OCI-LY7 (cell line): ENCODE results near the gene FOXP1. TPM values are rescaled to one million over a fixed set of nuclear protein-coding genes. Genes with fewer than 3 reads are reported as not detected.

Source experiments
- BruUV-seq: library from RNA; stranded (reverse); fragments of 400-500 nt; replicated peaks from 2 replicates; lab custom pipeline; 2021; lab: Mats Ljungman, UMichigan
- CTCF ChIA-PET: fragments of 300-600 bp; sonication (Branson Sonifier 250); formaldehyde crosslinking; loops from one replicate; lab custom pipeline; 2022; ENCODE audit warnings: antibody characterized with exemption; ENCODE audit not compliant: unreplicated experiment; lab: Charles Lee
- POLR2A ChIA-PET: fragments of 300-600 bp; sonication (Branson Sonifier 250); formaldehyde crosslinking; loops from one replicate; lab custom pipeline; 2022; ENCODE audit warnings: antibody characterized with exemption; lab: Charles Lee
- DNase-seq: peaks from one replicate; pipeline ENCODE4 v3.0.0-alpha.2; 2015; ENCODE audit warnings: low spot score
- H2AFZ ChIP-seq: fragments of 200-600 bp; sonication (generic), shearing (Covaris generic); 2 replicates; pipeline ENCODE4 v1.6.1; 2014; ENCODE audit warnings: mild to moderate bottlenecking, antibody characterized with exemption, low read length, moderate library complexity
- H3K27ac ChIP-seq: fragments of 200-600 bp; sonication (generic); 2 replicates; pipeline ENCODE4 v1.5.1; 2014; ENCODE audit warnings: mixed run types, low read depth, mild to moderate bottlenecking, moderate library complexity, low read length, inconsistent platforms; ENCODE audit not compliant: poor library complexity, severe bottlenecking
- H3K36me3 ChIP-seq: fragments of 200-600 bp; sonication (generic); 2 replicates; pipeline ENCODE4 v1.6.1; 2014; ENCODE audit warnings: mild to moderate bottlenecking, antibody characterized with exemption, low read length, moderate library complexity, mixed read lengths; ENCODE audit not compliant: insufficient read depth
- H3K4me1 ChIP-seq: fragments of 200-600 bp; sonication (generic); 2 replicates; pipeline ENCODE4 v1.5.1; 2014; ENCODE audit warnings: mild to moderate bottlenecking, low read length; ENCODE audit not compliant: insufficient read depth, poor library complexity, severe bottlenecking
- H3K4me2 ChIP-seq: fragments of 200-600 bp; sonication (generic); 2 replicates; pipeline ENCODE4 v1.6.1; 2014; ENCODE audit warnings: mild to moderate bottlenecking, low read length
- H3K4me3 ChIP-seq: fragments of 200-600 bp; sonication (generic); 2 replicates; pipeline ENCODE4 v1.5.1; 2014; ENCODE audit warnings: mild to moderate bottlenecking, low read depth, low read length; ENCODE audit not compliant: poor library complexity, severe bottlenecking
- H3K79me2 ChIP-seq: fragments of 200-600 bp; sonication (generic); 2 replicates; pipeline ENCODE4 v1.6.1; 2016; ENCODE audit warnings: low read depth, mild to moderate bottlenecking, low read length, moderate library complexity, mixed read lengths; ENCODE audit not compliant: insufficient read depth
- H3K9me2 ChIP-seq: fragments of 200-600 bp; sonication (generic); 2 replicates; pipeline ENCODE4 v1.6.1; 2016; ENCODE audit warnings: mild to moderate bottlenecking, low read length, mixed read lengths; ENCODE audit not compliant: insufficient read depth
- H3K9me3 ChIP-seq: fragments of 200-600 bp; sonication (generic); 2 replicates; pipeline ENCODE4 v1.6.1; 2014; ENCODE audit warnings: mild to moderate bottlenecking, mixed run types, low read length, mixed read lengths
- H4K20me1 ChIP-seq: fragments of 200-600 bp; sonication (generic); 2 replicates; pipeline ENCODE4 v1.6.1; 2014; ENCODE audit warnings: mild to moderate bottlenecking, antibody characterized with exemption, low read length, moderate library complexity, mixed read lengths; ENCODE audit not compliant: insufficient read depth
- EZH2phosphoT487 ChIP-seq: fragments of 200-600 bp; sonication (generic); IDR thresholded peaks from 2 replicates; pipeline ENCODE4 v1.6.1; 2018; ENCODE audit warnings: low read depth, borderline replicate concordance, mild to moderate bottlenecking, mixed run types, antibody characterized with exemption, low read length, moderate library complexity, mixed read lengths
- intact Hi-C: fragments of 100-400 bp; cut with micrococcal nuclease; formaldehyde crosslinking; loops from one replicate; pipeline ENCODE4 v1.10.0; 2022; ENCODE audit not compliant: unreplicated experiment
- total RNA-seq, 2 experiments: library from RNA; depleted of rRNA in 1 of 2; stranded (reverse); fragments of >200 nt in 1 of 2; shearing (Covaris generic) in 1 of 2; gene quantifications; 2 replicates each; pipeline ENCODE4 v1.2.3, GENCODE V29; 2014 to 2022
- TF ChIP-seq, protein P1 (sequence below): fragments of 200-600 bp; sonication (generic); conservative IDR thresholded peaks from 2 replicates; pipeline ENCODE4 v1.5.1; 2014; ENCODE audit warnings: mild to moderate bottlenecking, antibody characterized with exemption, low read length, moderate library complexity, mixed read lengths

FOXP1 gene
- total RNA-seq, 2 experiments from 2014 or later, result 87.3 to 151 TPM

DNA sequence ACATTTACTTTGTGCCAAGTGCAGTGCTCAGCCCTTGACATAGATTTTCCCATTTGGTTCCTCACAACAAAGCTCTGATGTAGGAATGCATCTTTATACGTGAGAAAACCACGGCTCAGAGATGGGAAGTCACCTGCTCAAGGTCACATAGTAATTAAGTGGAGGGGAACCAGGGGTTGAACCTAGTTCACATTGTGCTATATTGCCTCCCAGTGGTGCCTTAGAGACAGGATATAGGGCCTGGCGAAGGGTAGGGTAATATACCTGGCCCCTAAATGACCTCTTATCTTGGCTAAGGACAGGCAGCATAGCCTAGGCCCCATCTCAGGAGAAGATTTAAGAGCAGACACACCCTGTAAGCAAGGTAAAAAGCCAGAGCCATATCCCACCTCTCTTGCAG lies 71.5 kb downstream of the FOXP1 start:
- Histone ChIP-seq H3K79me2 (peaks cover 63% of the 10 kb centered on the region), H3K4me3 (no peak overlapping the region), H3K27ac (peak overlapping the region; percentile 14), H2AFZ (no peak overlapping the region), H3K36me3 (peaks cover 24% of the 10 kb centered on the region), H3K9me2 (no peaks in the 10 kb centered on the region), H4K20me1 (peaks cover 3% of the 10 kb centered on the region; the same call in 1 of the 2 replicates), H3K9me3 (0 out of 2 replicates have a peak, but pooled peaks cover 8% of the 10 kb centered on the region), H3K4me2 (peak overlapping the region; percentile 71), H3K4me1 (peaks cover 38% of the 10 kb centered on the region)
- intact Hi-C loops, result loop anchor here (1.0 to 10.0 kb wide), 7 partner anchors 74 to 505 kb away; no protein-coding TSS in a partner anchor
- TF ChIP-seq EZH2phosphoT487, result no peak
- TF ChIP-seq, protein P1, sequence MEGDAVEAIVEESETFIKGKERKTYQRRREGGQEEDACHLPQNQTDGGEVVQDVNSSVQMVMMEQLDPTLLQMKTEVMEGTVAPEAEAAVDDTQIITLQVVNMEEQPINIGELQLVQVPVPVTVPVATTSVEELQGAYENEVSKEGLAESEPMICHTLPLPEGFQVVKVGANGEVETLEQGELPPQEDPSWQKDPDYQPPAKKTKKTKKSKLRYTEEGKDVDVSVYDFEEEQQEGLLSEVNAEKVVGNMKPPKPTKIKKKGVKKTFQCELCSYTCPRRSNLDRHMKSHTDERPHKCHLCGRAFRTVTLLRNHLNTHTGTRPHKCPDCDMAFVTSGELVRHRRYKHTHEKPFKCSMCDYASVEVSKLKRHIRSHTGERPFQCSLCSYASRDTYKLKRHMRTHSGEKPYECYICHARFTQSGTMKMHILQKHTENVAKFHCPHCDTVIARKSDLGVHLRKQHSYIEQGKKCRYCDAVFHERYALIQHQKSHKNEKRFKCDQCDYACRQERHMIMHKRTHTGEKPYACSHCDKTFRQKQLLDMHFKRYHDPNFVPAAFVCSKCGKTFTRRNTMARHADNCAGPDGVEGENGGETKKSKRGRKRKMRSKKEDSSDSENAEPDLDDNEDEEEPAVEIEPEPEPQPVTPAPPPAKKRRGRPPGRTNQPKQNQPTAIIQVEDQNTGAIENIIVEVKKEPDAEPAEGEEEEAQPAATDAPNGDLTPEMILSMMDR, result peak; percentile 83
- CTCF ChIA-PET, result interaction anchor here (0.6 to 1.0 kb wide), 2 partner anchors 74 to 102 kb away, joined by 4 to 5 read pairs; no protein-coding TSS in a partner anchor
- BruUV-seq, result no TSS peak
- POLR2A ChIA-PET, result interaction anchor here (0.6 to 2.0 kb wide), 8 partner anchors 12 to 795 kb away, joined by 3 to 5 read pairs (median 3); no protein-coding TSS in a partner anchor
- peak; percentile 77 for DNase-seq

DNA sequence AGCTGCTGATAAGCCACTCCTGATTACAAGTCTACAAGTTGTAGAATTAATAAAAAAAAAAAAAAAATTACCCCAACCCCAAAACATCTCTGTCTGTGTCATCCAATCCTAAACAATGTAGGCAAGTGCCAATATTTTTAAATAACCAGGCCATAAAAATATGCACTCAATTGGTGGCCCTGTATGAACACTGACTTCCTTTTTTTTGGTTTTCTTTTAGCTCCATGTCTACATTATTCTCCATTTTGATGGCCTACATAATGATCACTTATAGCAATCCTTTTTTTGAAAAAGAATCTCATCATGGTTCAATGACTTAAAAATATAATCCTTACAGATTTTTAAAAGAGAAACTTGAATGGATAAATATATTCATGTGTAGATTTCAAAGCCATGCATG lies 72.1 kb downstream of the FOXP1 start:
- BruUV-seq, result no TSS peak
- TF ChIP-seq EZH2phosphoT487, result no peak
- TF ChIP-seq, protein P1, result no peak
- peak overlapping the region; percentile 39 for H3K4me3 ChIP-seq
- H3K9me3 ChIP-seq, result 0 out of 2 replicates have a peak, but pooled peaks cover 8% of the 10 kb centered on the region
- intact Hi-C loops, result loop anchor here (5.0 to 10.0 kb wide), 6 partner anchors 119 to 504 kb away; no protein-coding TSS in a partner anchor
- no peak overlapping the region; the same call in 1 of the 2 replicates for H2AFZ ChIP-seq
- H3K4me1 ChIP-seq, result peaks cover 36% of the 10 kb centered on the region
- peaks cover 63% of the 10 kb centered on the region for H3K79me2 ChIP-seq
- POLR2A ChIA-PET, result interaction anchor here (0.7 to 2.0 kb wide), 12 partner anchors 12 to 507 kb away, joined by 3 to 5 read pairs (median 3); no protein-coding TSS in a partner anchor
- CTCF ChIA-PET, result interaction anchor here (1.0 kb wide), 1 partner anchor 74 kb away, joined by 5 read pairs; no protein-coding TSS in a partner anchor
- DNase-seq, result no peak
- H3K27ac ChIP-seq, result peak overlapping the region; percentile 34
- peaks cover 3% of the 10 kb centered on the region; the same call in 1 of the 2 replicates for H4K20me1 ChIP-seq
- H3K4me2 ChIP-seq, result peak overlapping the region; percentile 71
- H3K36me3 ChIP-seq, result peaks cover 21% of the 10 kb centered on the region
- no peaks in the 10 kb centered on the region for H3K9me2 ChIP-seq
